GM06990 (cell line): ENCODE measurements around the gene DOHH.

Experiments used
- DNase-seq: peaks from one replicate; pipeline ENCODE4 v3.0.0-alpha.2; 2011; ENCODE audit not compliant: insufficient read length; ENCODE audit errors: extremely low read depth
- H3K27me3 ChIP-seq: replicated peaks from 2 replicates; pipeline ENCODE4 v1.6.0; 2011; ENCODE audit warnings: low read length; ENCODE audit not compliant: control insufficient read depth, insufficient read depth
- H3K36me3 ChIP-seq: 2 replicates; pipeline ENCODE4 v1.5.1; 2011; ENCODE audit warnings: low read length; ENCODE audit not compliant: control insufficient read depth, insufficient read depth
- H3K4me3 ChIP-seq: replicated peaks from 2 replicates; pipeline ENCODE4 v1.5.1; 2011; ENCODE audit warnings: low read depth, mild to moderate bottlenecking, control low read depth, low read length
- TF ChIP-seq, protein P1 (sequence below): IDR thresholded peaks from 2 replicates; pipeline ENCODE4 v1.5.1; 2011; ENCODE audit warnings: low read length, control low read depth, mild to moderate bottlenecking, inconsistent platforms; ENCODE audit not compliant: insufficient read depth, poor library complexity, severe bottlenecking

Gene DOHH

DNA sequence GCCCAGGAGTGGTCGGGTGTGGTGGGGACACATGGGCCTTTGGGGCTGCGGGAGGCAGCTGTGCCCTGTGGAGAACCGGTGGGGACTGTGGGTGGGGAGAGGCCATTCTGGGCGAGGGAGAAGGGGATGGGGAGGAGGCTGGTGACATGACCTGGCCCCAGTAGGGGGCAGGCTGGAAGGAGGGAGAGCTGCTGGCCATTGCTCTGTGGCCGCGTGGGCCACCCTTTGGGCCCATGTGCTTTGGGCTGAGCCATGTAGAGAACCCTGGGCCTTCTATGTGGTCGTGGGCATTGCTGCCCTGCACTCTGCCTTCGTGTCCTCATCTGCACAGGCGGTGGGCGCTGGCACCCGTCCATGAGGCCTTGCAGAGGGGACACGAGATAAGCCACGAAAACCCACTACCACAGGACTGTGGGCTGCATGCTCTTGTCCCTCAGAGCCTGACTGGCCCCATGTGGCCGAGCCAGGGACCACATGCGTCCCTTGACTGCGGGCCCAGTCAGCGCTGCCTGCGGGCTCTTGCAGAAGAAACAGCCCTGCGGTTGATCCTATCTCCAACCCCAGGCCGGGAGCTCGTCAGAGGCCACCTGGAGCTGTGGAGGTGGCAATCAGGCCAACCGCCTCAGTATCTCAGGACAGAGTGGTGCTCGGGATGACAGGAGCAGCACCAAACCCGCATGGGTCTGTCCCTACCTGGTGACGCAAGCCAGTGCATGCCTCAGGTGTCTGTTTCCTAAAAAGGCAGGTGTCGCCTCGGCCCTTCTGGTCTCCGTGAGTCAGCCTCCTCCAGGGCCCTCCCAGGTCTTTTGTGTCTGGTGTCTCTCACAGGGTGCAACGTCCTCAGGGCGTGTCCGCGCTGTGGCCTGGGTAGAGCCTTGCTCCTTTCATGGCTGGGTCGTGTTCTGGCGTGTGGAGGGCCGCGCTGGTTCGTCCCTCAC lies 20.0 kb upstream of the DOHH start:
- DNase-seq: no peak
- TF ChIP-seq, protein P1, sequence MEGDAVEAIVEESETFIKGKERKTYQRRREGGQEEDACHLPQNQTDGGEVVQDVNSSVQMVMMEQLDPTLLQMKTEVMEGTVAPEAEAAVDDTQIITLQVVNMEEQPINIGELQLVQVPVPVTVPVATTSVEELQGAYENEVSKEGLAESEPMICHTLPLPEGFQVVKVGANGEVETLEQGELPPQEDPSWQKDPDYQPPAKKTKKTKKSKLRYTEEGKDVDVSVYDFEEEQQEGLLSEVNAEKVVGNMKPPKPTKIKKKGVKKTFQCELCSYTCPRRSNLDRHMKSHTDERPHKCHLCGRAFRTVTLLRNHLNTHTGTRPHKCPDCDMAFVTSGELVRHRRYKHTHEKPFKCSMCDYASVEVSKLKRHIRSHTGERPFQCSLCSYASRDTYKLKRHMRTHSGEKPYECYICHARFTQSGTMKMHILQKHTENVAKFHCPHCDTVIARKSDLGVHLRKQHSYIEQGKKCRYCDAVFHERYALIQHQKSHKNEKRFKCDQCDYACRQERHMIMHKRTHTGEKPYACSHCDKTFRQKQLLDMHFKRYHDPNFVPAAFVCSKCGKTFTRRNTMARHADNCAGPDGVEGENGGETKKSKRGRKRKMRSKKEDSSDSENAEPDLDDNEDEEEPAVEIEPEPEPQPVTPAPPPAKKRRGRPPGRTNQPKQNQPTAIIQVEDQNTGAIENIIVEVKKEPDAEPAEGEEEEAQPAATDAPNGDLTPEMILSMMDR: no peak
- no peak overlapping the region for H3K4me3 ChIP-seq
- H3K36me3 ChIP-seq: peaks cover 10% of the 10 kb centered on the region
- H3K27me3 ChIP-seq: no peaks in the 10 kb centered on the region

DNA sequence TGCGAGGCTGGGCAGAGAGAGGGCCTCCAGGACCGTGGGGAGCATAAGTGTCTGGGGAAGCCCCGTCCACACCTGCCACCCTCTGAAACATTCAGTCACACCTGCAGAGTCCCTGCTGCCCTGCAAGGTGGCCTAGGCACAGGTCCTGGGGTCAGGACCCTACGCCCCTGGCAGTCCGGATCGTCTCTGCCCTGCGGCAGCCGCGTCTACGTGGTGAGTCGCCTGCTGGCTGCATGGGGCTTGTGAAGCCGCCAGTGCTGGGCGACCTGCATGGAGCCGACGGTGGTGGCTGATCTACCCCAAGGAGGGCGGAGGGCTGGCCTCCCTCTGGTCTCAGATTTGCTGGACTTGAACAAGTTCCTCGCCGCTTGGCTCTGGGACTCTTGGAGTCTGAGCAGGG lies 18.7 kb upstream of the DOHH start:
- no peak for DNase-seq
- H3K36me3 ChIP-seq: peaks cover 7% of the 10 kb centered on the region
- H3K27me3 ChIP-seq: no peaks in the 10 kb centered on the region
- TF ChIP-seq, protein P1: no peak
- no peak overlapping the region for H3K4me3 ChIP-seq

DNA sequence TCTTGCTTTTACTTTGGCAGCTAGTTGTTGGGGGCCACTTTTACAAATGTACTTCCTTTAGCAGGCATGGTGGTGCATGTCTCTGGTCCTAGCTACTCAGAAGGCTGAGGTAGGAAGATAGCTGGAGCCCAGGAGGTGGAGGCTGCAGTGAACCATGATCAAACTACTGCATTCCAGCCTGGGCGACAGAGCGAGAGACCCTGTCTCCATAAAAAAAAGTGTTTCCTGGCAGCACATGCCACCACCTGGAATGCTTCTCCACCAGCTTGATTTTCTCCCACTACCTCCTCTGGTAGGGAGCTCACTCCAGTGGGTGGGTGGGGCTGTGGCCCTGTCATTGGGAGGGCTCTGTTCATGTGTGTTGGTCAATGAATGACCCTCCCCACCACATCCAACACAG lies 18.2 kb upstream of the DOHH start:
- TF ChIP-seq, protein P1: no peak
- H3K27me3 ChIP-seq: no peaks in the 10 kb centered on the region
- H3K4me3 ChIP-seq: no peak overlapping the region
- peaks cover 5% of the 10 kb centered on the region for H3K36me3 ChIP-seq
- no peak for DNase-seq

DNA sequence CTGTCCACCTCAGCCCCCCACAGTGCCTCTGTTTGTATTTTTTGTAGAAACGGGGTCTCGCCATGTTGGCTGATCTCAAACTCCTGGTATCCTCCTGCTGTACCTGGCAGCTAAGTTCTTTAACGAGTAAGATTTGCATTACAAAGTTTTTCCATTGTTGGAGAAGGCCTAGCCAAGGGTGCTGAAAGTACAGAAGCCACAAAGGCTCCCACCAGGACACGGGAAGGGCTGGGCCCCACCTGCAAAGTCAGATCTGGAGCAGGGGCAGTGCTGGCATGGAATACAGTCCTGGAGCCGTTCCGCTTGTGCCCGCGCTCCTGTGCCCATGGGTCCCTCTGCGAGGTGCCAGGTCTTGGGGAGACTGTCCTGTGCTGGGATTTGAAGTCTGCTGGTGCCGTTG lies 17.8 kb upstream of the DOHH start:
- Histone ChIP-seq H3K4me3 (no peak overlapping the region), H3K27me3 (no peaks in the 10 kb centered on the region), H3K36me3 (peaks cover 2% of the 10 kb centered on the region)
- TF ChIP-seq, protein P1: no peak
- DNase-seq: no peak

DNA sequence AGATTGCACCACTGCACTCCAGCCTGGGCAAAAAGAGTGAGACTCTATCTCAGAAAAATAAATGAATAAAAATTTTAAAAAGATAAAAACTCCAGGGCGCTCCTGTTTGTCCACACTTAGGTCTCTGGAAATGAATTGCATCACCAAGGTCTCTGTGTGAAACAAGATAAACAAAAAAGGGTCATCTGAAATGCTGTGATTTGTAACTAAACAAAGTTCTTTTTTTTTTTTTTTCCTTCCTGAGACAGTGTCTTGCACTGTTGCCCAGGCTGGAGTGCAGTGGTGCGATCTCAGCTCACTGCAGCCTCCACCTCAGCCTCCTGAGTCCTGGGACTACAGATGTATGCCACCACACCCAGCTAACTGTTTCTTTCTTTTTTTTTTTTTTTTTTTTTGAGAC lies 17.2 kb upstream of the DOHH start:
- H3K4me3 ChIP-seq: no peak overlapping the region
- TF ChIP-seq, protein P1: no peak
- peaks cover 2% of the 10 kb centered on the region for H3K36me3 ChIP-seq
- DNase-seq: no peak
- H3K27me3 ChIP-seq: no peaks in the 10 kb centered on the region

DNA sequence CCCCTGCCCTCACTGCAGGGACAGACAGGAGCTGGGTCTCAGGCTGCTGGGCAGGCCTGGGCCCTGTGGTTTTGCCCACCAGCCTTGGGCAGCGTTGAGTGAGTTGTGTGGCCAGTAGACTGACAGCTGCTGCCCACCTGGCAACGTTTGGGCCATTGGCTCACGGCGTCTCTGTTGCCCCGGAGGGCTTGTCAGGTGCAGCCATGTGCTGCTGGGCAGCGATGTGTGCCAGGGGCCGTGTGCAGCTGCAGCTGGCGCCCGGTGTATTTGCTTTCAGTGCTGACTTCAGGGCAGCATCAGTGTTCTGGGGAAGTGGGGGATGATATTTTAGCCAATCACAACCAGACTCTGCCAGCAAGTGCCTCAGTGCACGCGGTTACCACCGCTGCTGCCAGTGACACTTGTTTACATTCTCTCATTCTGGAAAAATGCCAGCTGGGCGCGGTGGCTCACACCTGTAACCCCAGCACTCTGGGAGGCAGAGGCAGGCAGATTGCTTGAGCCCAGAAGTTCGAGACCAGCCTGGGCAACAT lies 16.3 kb upstream of the DOHH start:
- TF ChIP-seq, protein P1: no peak
- Histone ChIP-seq H3K4me3 (no peak overlapping the region), H3K36me3 (peaks cover 2% of the 10 kb centered on the region), H3K27me3 (no peaks in the 10 kb centered on the region)
- peak; percentile 56 for DNase-seq
